ENCODE results near the gene LY6G5C. TPM values are rescaled to one million over a fixed set of nuclear protein-coding genes. Genes with fewer than 3 reads are reported as not detected.

LY6G5C gene
- total and polyA plus RNA-seq, 9 of the 15 experiments (the other 6 are each of a cell fraction or from before 2014, with no cell fraction given) = 0.10 to 0.67 (median 0.46) TPM; not detected in 4

DNA sequence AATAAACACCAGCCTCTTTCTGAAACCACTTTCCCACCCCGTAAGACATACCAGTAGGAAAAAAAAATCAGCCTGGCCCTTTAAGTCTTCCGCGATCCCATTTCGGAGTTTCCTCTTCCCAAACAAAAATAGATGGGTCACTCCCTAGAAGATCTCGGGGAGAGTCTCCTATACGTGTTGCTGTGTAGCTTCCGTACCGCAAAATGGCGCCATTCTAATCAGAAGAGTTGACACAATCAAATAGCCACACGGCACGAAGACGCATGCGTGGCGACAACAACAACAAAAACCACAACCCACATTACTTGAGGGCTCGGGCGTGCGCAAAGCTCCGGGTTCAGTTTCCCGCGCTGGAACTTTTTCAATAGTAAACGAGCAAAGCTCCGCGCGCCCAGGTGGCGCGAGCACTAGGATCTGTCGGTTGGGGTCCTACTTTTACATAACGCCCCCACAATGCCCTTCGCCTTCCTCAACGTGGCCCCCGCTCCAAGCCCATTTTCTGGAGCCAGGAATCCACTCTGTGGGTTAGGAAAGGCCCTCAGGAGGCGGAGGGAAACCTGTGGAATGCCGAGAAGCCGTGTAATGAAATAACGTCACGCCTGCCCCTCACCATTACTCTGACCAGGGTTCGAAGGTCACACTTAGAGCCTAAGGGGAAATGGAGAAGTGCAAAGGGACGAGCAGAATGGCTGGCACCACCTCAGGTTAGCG is 15.9 kb downstream of the LY6G5C start, which contains the start of gene GPANK1 (continued):
- peak; percentile 95 for TF ChIP-seq FOXM1 (IDR thresholded peaks at IDR 0.05; ENCODE audit: low read depth)
- peak; percentile 98 for TF ChIP-seq FOXM1 (CRISPR knock-in tag; IDR thresholded peaks at IDR 0.05; ENCODE audit: low read depth)
- peak; percentile 21 for TF ChIP-seq ETS2 (tag; IDR thresholded peaks at IDR 0.05; ENCODE audit: borderline replicate concordance, poor library complexity, severe bottlenecking)
- 0 out of 2 replicates have a peak, but pooled peaks have one; percentile 52 for TF ChIP-seq KLF13 (tag; IDR thresholded peaks at IDR 0.05; ENCODE audit: borderline replicate concordance, low read depth)
- no peak for TF ChIP-seq HMGN3 (IDR thresholded peaks at IDR 0.05; ENCODE audit: borderline replicate concordance, extremely low read depth, insufficient read length, low read depth, low read length)
- TF ChIP-seq E4F1 (CRISPR knock-in tag; IDR thresholded peaks at IDR 0.05; ENCODE audit: borderline replicate concordance) = no peak
- TF ChIP-seq TCF7 (IDR thresholded peaks at IDR 0.05; ENCODE audit: borderline replicate concordance) = no peak
- TF ChIP-seq POLR2H (tag; IDR thresholded peaks at IDR 0.05; ENCODE audit: low read depth) = no peak
- no peak for TF ChIP-seq ARID3B (CRISPR knock-in tag; IDR thresholded peaks at IDR 0.05; ENCODE audit: borderline replicate concordance)
- 0 out of 2 replicates have a peak, but pooled peaks have one; percentile 37 for TF ChIP-seq CC2D1A (IDR thresholded peaks at IDR 0.05)
- TF ChIP-seq FOXJ2 (tag; IDR thresholded peaks at IDR 0.05) = peak; percentile 95
- TF ChIP-seq HNRNPH1 (optimal IDR thresholded peaks at IDR 0.05; ENCODE audit: low read depth, low read length) = no peak
- 0 out of 4 replicates have a peak, but pooled peaks of 1 of the 2 experiments have one; percentile 4 for TF ChIP-seq RAD21 (CRISPR knock-in tag; conservative IDR thresholded peaks at IDR 0.05 in 1 of 2, IDR thresholded peaks at IDR 0.05 in 1 of 2)
- TF ChIP-seq ZC3H11A (IDR thresholded peaks at IDR 0.05; ENCODE audit: low read depth, low read length) = peak; percentile 69; the same call in 1 of the 2 replicates
- TF ChIP-seq FOXA3 (CRISPR knock-in tag; conservative IDR thresholded peaks at IDR 0.05 in 1 of 2, IDR thresholded peaks at IDR 0.05 in 1 of 2) = peak in 1 of 2 experiments; percentile 78; a peak in 3 of 4 replicates
- TF ChIP-seq ELF4 (CRISPR knock-in tag; IDR thresholded peaks at IDR 0.05) = peak; percentile 72; the same call in 1 of the 2 replicates
- peak; percentile 73 for TF ChIP-seq MTF1 (CRISPR knock-in tag; IDR thresholded peaks at IDR 0.05; ENCODE audit: borderline replicate concordance)
- TF ChIP-seq, protein P1, sequence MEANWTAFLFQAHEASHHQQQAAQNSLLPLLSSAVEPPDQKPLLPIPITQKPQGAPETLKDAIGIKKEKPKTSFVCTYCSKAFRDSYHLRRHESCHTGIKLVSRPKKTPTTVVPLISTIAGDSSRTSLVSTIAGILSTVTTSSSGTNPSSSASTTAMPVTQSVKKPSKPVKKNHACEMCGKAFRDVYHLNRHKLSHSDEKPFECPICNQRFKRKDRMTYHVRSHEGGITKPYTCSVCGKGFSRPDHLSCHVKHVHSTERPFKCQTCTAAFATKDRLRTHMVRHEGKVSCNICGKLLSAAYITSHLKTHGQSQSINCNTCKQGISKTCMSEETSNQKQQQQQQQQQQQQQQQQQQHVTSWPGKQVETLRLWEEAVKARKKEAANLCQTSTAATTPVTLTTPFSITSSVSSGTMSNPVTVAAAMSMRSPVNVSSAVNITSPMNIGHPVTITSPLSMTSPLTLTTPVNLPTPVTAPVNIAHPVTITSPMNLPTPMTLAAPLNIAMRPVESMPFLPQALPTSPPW (CRISPR knock-in tag; IDR thresholded peaks at IDR 0.05) = no peak
